ENCODE results near the gene CAMSAP1. TPM values are rescaled to one million over a fixed set of nuclear protein-coding genes. Genes with fewer than 3 reads are reported as not detected.

The CAMSAP1 gene
- polyA plus RNA-seq, 5 donors = 20.5 to 24.1 (median 22.7) TPM

DNA sequence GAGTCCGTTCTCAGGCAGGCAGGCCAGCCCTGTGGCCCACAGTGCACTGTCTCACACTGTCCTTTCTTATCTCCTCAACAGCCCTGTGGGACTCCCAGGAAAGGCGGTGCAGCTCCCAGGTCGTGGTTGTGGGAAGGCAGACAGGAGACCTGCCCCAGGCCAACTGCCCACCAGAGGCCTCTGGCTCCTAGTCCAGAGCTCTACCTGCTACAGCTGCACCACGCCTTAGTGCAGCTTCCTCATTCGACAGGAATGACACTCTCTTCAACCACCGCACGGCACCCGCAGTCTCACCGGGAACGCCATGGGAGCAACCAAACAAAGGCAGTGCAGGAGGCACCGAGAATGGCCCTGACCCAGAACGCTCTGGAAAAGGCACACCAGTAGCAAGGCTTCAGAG lies 25.3 kb downstream of the CAMSAP1 start:
- no peak for DNase-seq

DNA sequence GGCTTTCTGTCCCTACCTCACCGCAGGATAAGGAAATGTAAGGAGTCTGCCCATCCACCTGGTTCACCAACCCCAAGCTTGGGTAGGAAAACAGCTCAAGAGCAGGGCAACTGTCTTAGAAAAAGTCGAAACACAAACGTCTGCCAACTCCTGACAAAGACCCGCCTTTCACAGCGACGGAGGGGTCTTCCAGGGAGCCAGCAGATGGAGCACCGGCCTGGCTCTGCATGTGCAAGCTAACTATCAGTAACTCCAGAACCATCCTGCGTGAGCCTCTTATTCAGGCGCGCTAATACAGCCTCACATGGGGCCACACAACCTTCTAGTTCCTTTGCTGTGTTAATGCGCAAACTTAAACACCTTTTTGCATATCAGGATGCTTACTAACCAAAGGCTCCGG lies 26.9 kb downstream of the CAMSAP1 start:
- DNase-seq = no peak

DNA sequence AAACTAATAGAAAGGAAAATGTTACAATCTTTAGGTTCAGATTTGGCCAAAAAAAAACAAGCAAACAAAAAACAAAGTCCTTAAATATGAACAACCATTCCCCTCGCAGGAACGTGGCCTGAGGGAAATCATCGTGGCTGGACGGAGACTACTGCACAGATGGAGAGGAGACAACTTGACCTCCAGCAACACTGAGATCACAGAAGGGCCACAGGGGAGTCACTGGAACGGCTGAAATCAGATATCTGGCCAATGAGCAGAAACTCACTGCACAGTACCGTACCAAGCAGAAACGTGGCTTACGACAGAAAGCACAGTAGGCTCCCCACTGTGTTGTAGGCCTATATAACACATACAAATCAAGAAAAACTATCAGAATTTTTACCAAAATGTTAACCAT lies 27.7 kb downstream of the CAMSAP1 start:
- DNase-seq = no peak

DNA sequence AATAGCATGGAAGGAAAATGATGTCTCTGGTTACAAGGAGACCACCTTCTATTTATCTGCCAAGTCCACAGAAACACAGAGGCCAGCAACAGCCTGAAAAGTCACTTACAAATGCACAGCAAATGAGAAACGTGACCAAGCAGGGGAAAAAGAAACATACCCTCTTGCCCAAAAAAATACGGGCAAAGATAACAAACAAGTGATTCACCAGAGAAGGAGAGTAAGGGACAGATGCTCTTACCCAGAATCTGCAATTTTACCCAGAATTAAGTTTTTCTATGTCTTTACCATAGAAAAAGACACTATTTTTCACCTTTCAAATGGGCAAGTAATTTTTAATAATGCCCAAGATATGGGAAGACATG lies 28.1 kb downstream of the CAMSAP1 start:
- DNase-seq = no peak

GRCh38 chr9:135878528-135879236 lies 28.7 kb downstream of the CAMSAP1 start:
- no peak for DNase-seq

DNA sequence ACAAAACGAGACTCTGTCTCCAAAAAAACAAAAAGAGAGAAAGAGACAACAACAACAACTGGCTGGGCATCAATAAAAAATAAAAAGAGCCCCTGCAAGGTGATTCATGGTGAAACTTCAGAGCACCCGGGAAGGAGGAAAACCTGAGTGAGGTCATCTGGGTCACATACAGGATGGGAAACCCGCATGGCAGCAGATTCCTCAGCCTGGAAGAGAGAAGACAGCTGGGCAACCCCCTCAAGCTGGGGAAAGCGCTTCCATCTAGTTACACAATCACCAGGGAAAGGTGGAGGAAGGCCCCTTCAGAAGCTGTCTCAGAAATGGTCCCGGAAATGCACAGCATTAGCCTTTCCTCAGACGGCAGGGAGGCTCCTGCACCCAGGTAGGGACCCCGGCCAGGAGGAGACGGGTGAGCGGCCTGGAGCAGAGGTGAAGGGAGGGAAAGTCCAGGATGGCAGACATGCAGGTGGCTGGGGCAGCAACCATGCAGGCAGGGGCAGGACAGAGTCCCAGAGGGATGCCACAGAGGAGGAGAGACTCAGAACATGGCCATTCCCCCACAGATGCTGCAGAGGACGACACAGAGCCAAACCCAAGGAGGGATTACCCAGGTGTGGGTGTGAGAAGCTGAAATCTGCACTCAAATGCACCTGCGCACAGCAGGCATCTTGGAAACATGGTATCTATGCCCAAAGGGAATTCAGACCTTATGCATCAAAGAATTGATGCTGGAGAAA lies 29.4 kb downstream of the CAMSAP1 start:
- no peak for DNase-seq

GRCh38 chr9:135876936-135877335 lies 30.4 kb downstream of the CAMSAP1 start:
- no peak for DNase-seq

- no peak for DNase-seq
Observed at GRCh38 chr9:135874859-135875258, 32.5 kb downstream of the CAMSAP1 start.

- DNase-seq = no peak
Observed at GRCh38 chr9:135869909-135870308, 37.4 kb downstream of the CAMSAP1 start.

- DNase-seq = no peak
Observed at GRCh38 chr9:135865531-135865930, 41.8 kb downstream of the CAMSAP1 start.

DNA sequence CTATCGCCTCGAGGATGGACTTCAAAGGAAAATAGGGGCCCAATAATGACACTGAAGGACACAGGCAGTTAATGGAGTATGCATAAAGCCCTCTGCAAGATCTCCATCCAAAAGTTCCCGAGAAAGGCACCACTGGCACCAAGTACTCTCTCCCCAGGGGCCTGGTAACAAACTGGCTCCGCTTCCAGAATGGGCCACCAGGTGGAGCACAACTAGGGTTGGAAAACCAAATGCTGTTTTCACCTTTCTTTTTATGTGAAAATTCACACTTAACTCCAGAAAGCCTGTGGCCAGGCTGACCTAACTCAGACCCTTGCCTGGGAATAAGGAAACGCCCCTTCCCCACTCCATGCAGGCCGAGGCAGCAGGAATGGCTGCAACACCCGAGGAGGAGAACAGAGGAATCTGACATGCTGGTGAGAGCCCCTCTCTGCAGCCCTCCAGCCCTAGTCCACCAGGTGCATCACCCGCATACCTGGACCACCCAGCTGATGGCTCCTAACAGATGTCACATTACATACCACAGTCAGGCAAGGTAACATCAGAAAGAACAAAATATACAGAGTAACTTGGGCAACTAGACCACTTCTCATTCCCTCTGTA lies 42.8 kb downstream of the CAMSAP1 start:
- peak; percentile 10 to 18 for DNase-seq

DNA sequence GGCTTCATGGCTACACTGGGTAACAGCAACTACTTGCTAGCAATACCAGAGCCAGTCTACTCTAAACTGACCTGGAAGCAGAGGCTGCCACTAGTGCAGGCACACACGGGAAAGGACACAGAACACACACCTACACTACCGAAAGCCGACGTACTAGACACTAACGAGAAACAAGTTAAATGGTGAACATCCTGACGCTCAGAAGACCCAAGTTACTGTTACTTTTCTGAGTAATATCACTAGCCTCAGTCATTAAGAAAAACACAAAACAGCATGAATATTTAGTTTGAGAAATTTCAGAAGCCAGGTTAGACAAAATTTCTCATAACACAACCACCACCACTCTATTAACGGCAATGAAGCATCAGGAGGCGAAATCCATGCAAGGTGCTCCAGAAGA lies 44.5 kb downstream of the CAMSAP1 start:
- DNase-seq = no peak

GRCh38 chr9:135858491-135859185 lies 48.7 kb downstream of the CAMSAP1 start:
- DNase-seq = no peak

- DNase-seq = no peak
Observed at GRCh38 chr9:135857843-135858242, 49.5 kb downstream of the CAMSAP1 start.

GRCh38 chr9:135857371-135857786 lies 50.0 kb downstream of the CAMSAP1 start:
- no peak for DNase-seq

- no peak for DNase-seq
Observed at GRCh38 chr9:135851748-135852147, 55.6 kb downstream of the CAMSAP1 start.

GRCh38 chr9:135850737-135851136 lies 56.6 kb downstream of the CAMSAP1 start:
- DNase-seq = no peak

GRCh38 chr9:135849181-135849580 lies 58.2 kb downstream of the CAMSAP1 start:
- DNase-seq = no peak

- DNase-seq = no peak
Observed at GRCh38 chr9:135848341-135849047, 58.9 kb downstream of the CAMSAP1 start.

DNA sequence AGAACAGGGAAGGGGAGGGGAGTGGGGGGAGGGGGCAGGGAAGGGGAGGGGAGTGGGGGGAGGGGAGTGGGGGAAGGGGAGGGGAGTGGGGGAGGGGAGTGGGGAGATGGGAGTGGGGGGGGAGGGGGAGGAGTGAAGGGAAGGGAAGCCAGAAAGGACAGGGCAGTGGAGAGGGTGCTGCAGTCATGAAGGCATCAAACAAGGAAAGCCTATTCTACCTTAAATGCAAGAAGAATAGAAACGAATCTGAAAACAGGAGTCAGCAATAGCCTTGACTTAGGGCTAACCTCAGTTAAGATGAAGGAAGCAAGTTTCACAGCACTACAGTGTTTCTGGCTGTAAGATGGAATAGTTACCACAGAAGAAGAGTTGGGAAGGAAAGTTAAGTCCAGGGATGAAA lies 59.5 kb downstream of the CAMSAP1 start:
- no peak for DNase-seq

DNA sequence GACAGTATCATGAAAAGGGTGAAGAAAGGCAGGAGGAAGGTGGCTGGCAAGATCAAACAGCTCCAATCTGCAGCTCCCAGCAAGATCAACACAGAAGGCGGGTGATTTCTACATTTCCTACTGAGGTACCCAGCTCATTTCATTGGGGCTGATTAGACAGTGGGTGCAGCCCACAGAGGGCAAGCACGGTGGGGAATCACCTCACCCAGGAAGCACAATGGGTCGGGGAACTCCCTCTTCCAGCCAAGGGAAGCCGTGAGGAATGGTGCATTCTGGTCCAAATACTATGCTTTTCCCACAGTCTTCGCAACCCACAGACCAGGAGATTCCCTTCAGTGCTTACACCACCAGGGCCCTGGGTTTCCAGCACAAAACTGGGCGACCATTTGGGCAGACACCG lies 66.8 kb downstream of the CAMSAP1 start:
- no peak for DNase-seq

DNA sequence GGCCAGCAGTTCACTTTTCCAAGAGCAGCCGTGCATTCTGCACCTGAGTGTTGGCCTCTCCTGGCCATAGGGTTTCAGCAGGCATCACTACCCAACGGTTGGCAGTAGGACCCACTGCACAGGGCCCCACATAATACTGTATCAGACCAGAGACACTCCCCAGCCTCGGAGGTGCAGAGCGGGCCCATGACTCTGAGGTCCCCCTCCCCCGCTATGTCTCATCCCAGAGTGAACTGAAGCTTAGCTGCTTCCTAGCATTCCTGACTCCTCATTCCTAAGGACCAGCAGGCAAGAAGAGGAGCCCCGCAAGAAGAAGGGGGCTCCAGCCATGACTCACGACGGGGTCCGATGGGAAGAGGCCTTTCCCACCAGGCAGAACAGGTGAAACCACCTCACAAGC lies 67.2 kb downstream of the CAMSAP1 start:
- no peak for DNase-seq

Measured in right lung (tissue), 5 donors.